IMR-90 (cell line): ENCODE results near the gene FNDC3B. TPM values are rescaled to one million over a fixed set of nuclear protein-coding genes. Genes with fewer than 3 reads are reported as not detected.

Source experiments
- ATAC-seq: fragments of 200-7000 bp; cut with Tn5 transposase; 2 replicates; pipeline ENCODE4 v1.9.1; 2020; ENCODE audit warnings: low read depth, mild to moderate bottlenecking, moderate library complexity
- BruUV-seq: library from RNA; stranded (reverse); fragments of 400-500 nt; replicated peaks from 2 replicates; lab custom pipeline; 2021; lab: Mats Ljungman, UMichigan
- CTCF ChIA-PET: fragments of 300-600 bp; formaldehyde crosslinking; extraction: SDS; loops from one replicate; lab custom pipeline; 2021; ENCODE audit warnings: antibody characterized with exemption; lab: Yijun Ruan, JAX
- POLR2A ChIA-PET: fragments of 300-600 bp; sonication (Branson Sonifier 250); formaldehyde crosslinking; loops from one replicate; lab custom pipeline; 2022; ENCODE audit warnings: antibody characterized with exemption; ENCODE audit not compliant: unreplicated experiment; lab: Charles Lee
- DNase-seq: peaks from one replicate; pipeline ENCODE4 v3.0.0; 2013
- H2AFZ ChIP-seq: replicated peaks from 2 replicates; pipeline ENCODE3; 2013; ENCODE audit warnings: low read length, mild to moderate bottlenecking; ENCODE audit not compliant: poor library complexity
- H2AK5ac ChIP-seq: 2 replicates; pipeline ENCODE4 v1.6.1; 2013; ENCODE audit warnings: low read depth, low read length, inconsistent platforms
- H2AK9ac ChIP-seq: replicated peaks from 2 replicates; pipeline ENCODE3; 2013; ENCODE audit warnings: mild to moderate bottlenecking, low read depth, low read length, moderate library complexity; ENCODE audit not compliant: poor library complexity
- H2BK120ac ChIP-seq: 2 replicates; pipeline ENCODE4 v1.6.1; 2013; ENCODE audit warnings: low read depth, low read length, inconsistent platforms
- H2BK15ac ChIP-seq: 3 replicates; pipeline ENCODE4 v1.6.1; 2013; ENCODE audit warnings: low read depth, low read length, inconsistent platforms
- H2BK20ac ChIP-seq: 2 replicates; pipeline ENCODE4 v1.6.1; 2013; ENCODE audit warnings: low read depth, mild to moderate bottlenecking, inconsistent platforms, low read length, moderate library complexity
- H2BK5ac ChIP-seq: 2 replicates; pipeline ENCODE4 v1.6.1; 2013; ENCODE audit warnings: mild to moderate bottlenecking, low read depth, low read length, inconsistent platforms; ENCODE audit not compliant: poor library complexity, severe bottlenecking
- H3K14ac ChIP-seq: replicated peaks from 2 replicates; pipeline ENCODE4 v1.6.1; 2013; ENCODE audit warnings: low read depth, low read length, inconsistent platforms
- H3K18ac ChIP-seq: 2 replicates; pipeline ENCODE4 v1.6.1; 2013; ENCODE audit warnings: low read depth, low read length, control low read depth
- H3K23ac ChIP-seq: 2 replicates; pipeline ENCODE4 v1.6.1; 2013; ENCODE audit warnings: low read depth, low read length, inconsistent platforms
- H3K27ac ChIP-seq: 2 replicates; pipeline ENCODE4 v1.5.1; 2013; ENCODE audit warnings: mild to moderate bottlenecking, control low read depth, low read length; ENCODE audit not compliant: insufficient read depth
- H3K27me3 ChIP-seq: 2 replicates; pipeline ENCODE4 v1.6.1; 2013; ENCODE audit warnings: low read length; ENCODE audit not compliant: control insufficient read depth, insufficient read depth
- H3K36me3 ChIP-seq: 2 replicates; pipeline ENCODE4 v1.6.1; 2013; ENCODE audit warnings: low read length, mixed read lengths; ENCODE audit not compliant: control insufficient read depth, insufficient read depth
- H3K4ac ChIP-seq: 2 replicates; pipeline ENCODE4 v1.6.1; 2013; ENCODE audit warnings: low read depth, low read length, inconsistent platforms
- H3K4me1 ChIP-seq: 2 replicates; pipeline ENCODE4 v1.6.1; 2013; ENCODE audit warnings: low read length, mixed read lengths; ENCODE audit not compliant: control insufficient read depth, insufficient read depth
- H3K4me2 ChIP-seq: 2 replicates; pipeline ENCODE4 v1.6.1; 2013; ENCODE audit warnings: low read depth, mild to moderate bottlenecking, control low read depth, low read length, moderate library complexity
- H3K4me3 ChIP-seq: 2 replicates; pipeline ENCODE4 v1.5.1; 2013; ENCODE audit warnings: low read depth, mild to moderate bottlenecking, control low read depth, low read length, moderate library complexity; ENCODE audit not compliant: insufficient read depth
- H3K56ac ChIP-seq: 2 replicates; pipeline ENCODE4 v1.6.1; 2013; ENCODE audit warnings: low read length, inconsistent platforms; ENCODE audit not compliant: insufficient read depth; ENCODE audit errors: extremely low read depth
- H3K79me1 ChIP-seq, 2 experiments: 2 replicates each; pipeline ENCODE4 v1.6.1; 2013; ENCODE audit warnings: low read length in 2 of 2, inconsistent platforms in 1 of 2, low read depth in 1 of 2
- H3K9ac ChIP-seq: 2 replicates; pipeline ENCODE4 v1.6.1; 2013; ENCODE audit warnings: low read depth, low read length, control low read depth
- H3K9me1 ChIP-seq: 2 replicates; pipeline ENCODE4 v1.6.1; 2013; ENCODE audit warnings: low read length, inconsistent platforms; ENCODE audit not compliant: insufficient read depth
- H3K9me3 ChIP-seq: 2 replicates; pipeline ENCODE4 v1.6.1; 2013; ENCODE audit warnings: low read length; ENCODE audit not compliant: control insufficient read depth, insufficient read depth
- H4K20me1 ChIP-seq: 2 replicates; pipeline ENCODE4 v1.6.1; 2013; ENCODE audit warnings: low read length, inconsistent platforms; ENCODE audit not compliant: insufficient read depth
- H4K5ac ChIP-seq: 2 replicates; pipeline ENCODE4 v1.6.1; 2013; ENCODE audit warnings: mild to moderate bottlenecking, low read depth, low read length, control low read depth
- H4K8ac ChIP-seq, 2 experiments: 2 replicates each; pipeline ENCODE4 v1.6.1; 2013; ENCODE audit warnings: low read depth in 2 of 2, low read length in 2 of 2, control low read depth in 1 of 2, inconsistent platforms in 1 of 2
- H4K91ac ChIP-seq: 2 replicates; pipeline ENCODE4 v1.6.1; 2013; ENCODE audit warnings: low read depth, low read length, inconsistent platforms; ENCODE audit not compliant: insufficient read depth
- BHLHE40 ChIP-seq: fragments of 150-350 bp; IDR thresholded peaks from 2 replicates; pipeline ENCODE4 v1.6.1; 2016; ENCODE audit warnings: mild to moderate bottlenecking, low read depth, low read length
- CEBPB ChIP-seq: IDR thresholded peaks from 2 replicates; pipeline ENCODE4 v1.6.1; 2012; ENCODE audit warnings: low read depth, low read length, improper control_type of control experiment
- CHD1 ChIP-seq: IDR thresholded peaks from 2 replicates; pipeline ENCODE4 v1.6.1; 2012; ENCODE audit warnings: low read depth, low read length, improper control_type of control experiment
- CTCF ChIP-seq: conservative IDR thresholded peaks from 2 replicates; pipeline ENCODE4 v1.5.1; 2012; ENCODE audit warnings: mild to moderate bottlenecking, low read depth, low read length, improper control_type of control experiment
- FOS ChIP-seq: fragments of 150-350 bp; IDR thresholded peaks from 2 replicates; pipeline ENCODE4 v1.6.1; 2016; ENCODE audit warnings: low read depth, low read length
- MAFK ChIP-seq: IDR thresholded peaks from 2 replicates; pipeline ENCODE4 v1.6.1; 2012; ENCODE audit warnings: low read depth, low read length, improper control_type of control experiment
- MAZ ChIP-seq: IDR thresholded peaks from 2 replicates; pipeline ENCODE4 v1.6.1; 2012; ENCODE audit warnings: low read depth, mild to moderate bottlenecking, low read length, improper control_type of control experiment, moderate library complexity, borderline replicate concordance
- MXI1 ChIP-seq: IDR thresholded peaks from 2 replicates; pipeline ENCODE4 v1.6.1; 2012; ENCODE audit warnings: low read depth, mild to moderate bottlenecking, low read length, moderate library complexity, borderline replicate concordance
- NFE2L2 ChIP-seq: fragments of 150-350 bp; IDR thresholded peaks from 2 replicates; pipeline ENCODE4 v1.6.1; 2016; ENCODE audit warnings: low read depth, mild to moderate bottlenecking, low read length
- POLR2A ChIP-seq: IDR thresholded peaks from 2 replicates; pipeline ENCODE4 v1.6.1; 2012; ENCODE audit warnings: mild to moderate bottlenecking, low read depth, low read length
- RAD21 ChIP-seq: IDR thresholded peaks from 2 replicates; pipeline ENCODE4 v1.6.1; 2012; ENCODE audit warnings: low read length, improper control_type of control experiment
- RCOR1 ChIP-seq: IDR thresholded peaks from 2 replicates; pipeline ENCODE4 v1.6.1; 2012; ENCODE audit warnings: mild to moderate bottlenecking, low read length, improper control_type of control experiment; ENCODE audit not compliant: insufficient replicate concordance
- RFX5 ChIP-seq: IDR thresholded peaks from 2 replicates; pipeline ENCODE4 v1.8.0; 2012; ENCODE audit warnings: low read depth, mild to moderate bottlenecking, low read length, moderate library complexity
- SMC3 ChIP-seq: fragments of 150-350 bp; IDR thresholded peaks from 2 replicates; pipeline ENCODE4 v1.6.1; 2016; ENCODE audit warnings: low read depth, mild to moderate bottlenecking, antibody characterized with exemption, low read length, moderate library complexity
- USF2 ChIP-seq: fragments of 150-350 bp; IDR thresholded peaks from 2 replicates; pipeline ENCODE4 v1.6.1; 2017; ENCODE audit warnings: mild to moderate bottlenecking, antibody characterized with exemption, low read length, low read depth
- WGBS, 2 experiments: methylation state at CpG; one replicate each; pipeline versions ENCODE4 v1.1.5 to v1.1.7; 2013; ENCODE audit warnings: missing lambda C conversion rate in 2 of 2; ENCODE audit not compliant: insufficient read length in 1 of 2; ENCODE audit errors: extremely low coverage in 2 of 2; 5-methylcytosine and 5-hydroxymethylcytosine counted together
- dilution Hi-C: fragments of 300-500 bp; cut with HindIII; formaldehyde crosslinking; loops from one replicate; pipeline ENCODE4 v1.14.3; 2018; ENCODE audit warnings: low sequenced_read_pairs; ENCODE audit not compliant: unreplicated experiment
- in situ Hi-C: fragments of 300-500 bp; cut with MboI; formaldehyde crosslinking; loops from 3 replicates; pipeline ENCODE4 v1.14.3; 2019; ENCODE audit warnings: low sequenced_read_pairs, inconsistent platforms, mixed read lengths
- intact Hi-C: fragments of 100-400 bp; cut with micrococcal nuclease; formaldehyde crosslinking; loops from 2 replicates; pipeline ENCODE4 v1.10.0; 2022
- polyA plus RNA-seq, 3 experiments: library from polyadenylated mRNA; depleted of rRNA; stranded (reverse); fragments of >200 nt; gene quantifications; 2 replicates each; pipeline ENCODE4 v1.2.3, GENCODE V29; 2012; ENCODE audit warnings: low replicate concordance in 1 of 3
- total RNA-seq: library from RNA; depleted of rRNA; stranded (reverse); fragments of >200 nt; gene quantifications from 2 replicates; pipeline ENCODE4 v1.2.3, GENCODE V29; 2012

Gene FNDC3B
- total and polyA plus RNA-seq, 2 of the 4 experiments (the other 2 are of a cell fraction), result 23.9 to 150 TPM

DNA sequence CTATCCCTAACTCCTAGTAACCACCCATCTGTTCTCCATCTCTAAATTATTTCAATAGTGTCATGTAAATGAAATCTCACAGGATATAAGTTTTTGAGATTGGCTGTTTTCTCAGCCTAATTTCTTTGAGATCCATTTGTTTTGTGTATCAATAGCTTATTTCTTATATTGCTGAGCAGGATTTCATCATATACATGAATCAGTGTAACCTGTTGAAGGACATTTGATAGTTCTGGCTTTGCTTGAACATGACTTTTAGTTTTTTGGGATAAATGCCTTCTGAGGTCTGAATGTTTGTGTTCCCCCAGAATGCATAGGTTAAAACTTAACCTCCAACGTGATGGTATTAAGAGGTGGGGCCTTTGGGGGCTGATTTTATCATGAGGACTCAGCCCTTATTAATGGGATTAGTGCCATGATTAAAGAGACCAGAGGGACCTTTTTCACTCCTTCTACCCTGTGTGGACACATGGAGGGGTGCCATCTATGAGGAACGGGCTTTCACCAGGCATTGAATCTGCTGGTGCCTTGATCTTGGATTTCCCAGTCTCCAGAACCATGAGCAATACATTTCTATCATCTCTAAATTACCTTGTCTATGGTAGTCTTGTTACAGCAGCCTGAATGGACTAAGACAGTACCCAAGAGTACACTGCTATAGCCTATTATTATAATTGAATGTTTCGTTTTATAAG, 118.3 kb downstream of the FNDC3B start:
- Histone ChIP-seq H3K4me2 (no peak overlapping the region), H3K27me3 (no peaks in the 10 kb centered on the region), H2AK5ac (no peak overlapping the region), H3K56ac (no peak overlapping the region), H3K9me1 (peaks cover 16% of the 10 kb centered on the region), H4K8ac (no peak overlapping the region), H3K14ac (no peak overlapping the region), H3K27ac (no peak overlapping the region), H3K23ac (no peak overlapping the region), H4K5ac (no peak overlapping the region), H3K4me3 (no peak overlapping the region), H4K20me1 (peaks cover 79% of the 10 kb centered on the region), H2BK5ac (no peak overlapping the region), H2BK120ac (no peak overlapping the region), H2AFZ (no peak overlapping the region), H3K9ac (no peak overlapping the region), H3K4ac (no peak overlapping the region), H3K4me1 (peaks cover 20% of the 10 kb centered on the region), H2BK15ac (no peak overlapping the region), H3K79me1 (peaks cover 36 to 78% of the 10 kb centered on the region in 2 experiments), H2BK20ac (no peak overlapping the region), H3K9me3 (no peaks in the 10 kb centered on the region), H3K18ac (no peak overlapping the region), H2AK9ac (no peak overlapping the region), H4K91ac (no peak overlapping the region), H3K36me3 (no peaks in the 10 kb centered on the region; the same call in 1 of the 2 replicates)
- ATAC-seq (no peak), DNase-seq (no peak)
- in situ Hi-C loops, result no loop called here
- no TSS peak for BruUV-seq
- TF ChIP-seq POLR2A, result no peak
- TF ChIP-seq SMC3, result no peak
- no peak for TF ChIP-seq FOS
- no peak for TF ChIP-seq BHLHE40
- TF ChIP-seq USF2, result no peak
- no peak for TF ChIP-seq CEBPB
- no peak for TF ChIP-seq RCOR1
- no peak for TF ChIP-seq RAD21
- no peak for TF ChIP-seq MXI1
- TF ChIP-seq NFE2L2, result no peak
- TF ChIP-seq CTCF, result no peak
- TF ChIP-seq MAFK, result no peak
- TF ChIP-seq CHD1, result no peak
- no peak for TF ChIP-seq RFX5
- no peak for TF ChIP-seq MAZ
- ChIA-PET CTCF (interaction anchor here (1.0 to 1.1 kb wide), 2 partner anchors 8 to 12 kb away, joined by 3 read pairs; no protein-coding TSS in a partner anchor), POLR2A (no interaction called here)
- intact Hi-C loops, result no loop called here
- dilution Hi-C loops, result no loop called here
- no CpG with 5 or more reads among the region's 3 CpGs for WGBS, 2 experiments
